ENCODE data around the gene TBCD.

The TBCD gene

GRCh38 chr17:82793974-82794630 is 42.2 kb downstream of the TBCD start:
- FAIRE-seq, result no peak

DNA sequence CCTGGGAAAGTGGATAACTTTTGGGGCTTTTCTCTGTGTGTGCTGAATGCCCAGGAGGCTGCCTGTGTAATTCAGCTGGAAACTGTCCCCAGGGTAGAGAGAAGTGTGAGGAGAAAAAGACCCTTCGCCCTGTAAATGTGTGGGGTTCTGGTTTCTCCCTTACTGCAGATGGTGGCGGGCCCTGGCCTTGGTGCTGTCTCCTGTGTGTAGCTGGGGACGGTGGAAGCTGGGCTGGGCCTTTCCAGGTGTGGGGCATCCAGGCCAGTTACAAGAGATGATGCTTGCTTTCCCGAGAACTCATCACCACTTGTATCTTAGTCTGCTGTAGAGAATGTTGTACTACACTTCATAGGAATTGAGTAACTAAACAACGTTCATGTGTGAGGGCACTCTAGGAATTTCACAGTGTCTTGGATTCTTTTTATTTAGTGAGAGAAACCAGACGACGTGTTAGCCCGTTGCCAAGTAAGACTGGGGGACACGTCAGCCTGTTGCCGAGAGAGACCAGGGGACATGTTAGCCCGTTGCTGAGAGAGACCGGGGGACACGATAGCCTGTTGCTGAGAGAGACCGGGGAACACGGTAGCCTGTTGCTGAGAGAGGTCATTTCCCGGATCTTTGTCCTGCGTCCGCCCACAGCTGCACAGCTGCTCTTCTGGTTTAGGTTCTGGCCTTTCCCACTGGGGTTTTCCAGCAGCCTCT is 43.1 kb downstream of the TBCD start:
- FAIRE-seq, result no peak

GRCh38 chr17:82795615-82796014 is 43.8 kb downstream of the TBCD start:
- FAIRE-seq, result no peak

- no peak for FAIRE-seq
Measured at GRCh38 chr17:82797061-82797460, 45.2 kb downstream of the TBCD start.

DNA sequence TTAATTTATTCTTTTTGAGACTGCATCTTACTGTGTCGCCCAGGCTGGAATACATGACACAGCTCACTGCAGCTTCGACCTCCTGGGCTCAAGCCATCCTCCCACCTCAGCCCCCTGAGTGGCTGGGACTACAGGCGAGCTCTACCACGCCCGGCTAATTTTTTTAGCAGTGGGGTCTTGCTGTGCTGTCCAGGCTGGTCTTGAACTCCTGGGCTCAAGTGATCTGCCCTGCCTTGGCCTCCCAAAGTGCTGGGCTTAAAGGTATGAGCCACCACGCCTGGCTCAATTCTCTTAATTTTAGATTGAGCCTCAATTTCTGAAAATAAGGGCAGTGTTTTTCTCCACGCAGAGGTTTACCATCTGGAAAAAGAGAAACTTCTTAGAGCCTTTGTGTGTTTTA is 46.9 kb downstream of the TBCD start:
- FAIRE-seq, result no peak

DNA sequence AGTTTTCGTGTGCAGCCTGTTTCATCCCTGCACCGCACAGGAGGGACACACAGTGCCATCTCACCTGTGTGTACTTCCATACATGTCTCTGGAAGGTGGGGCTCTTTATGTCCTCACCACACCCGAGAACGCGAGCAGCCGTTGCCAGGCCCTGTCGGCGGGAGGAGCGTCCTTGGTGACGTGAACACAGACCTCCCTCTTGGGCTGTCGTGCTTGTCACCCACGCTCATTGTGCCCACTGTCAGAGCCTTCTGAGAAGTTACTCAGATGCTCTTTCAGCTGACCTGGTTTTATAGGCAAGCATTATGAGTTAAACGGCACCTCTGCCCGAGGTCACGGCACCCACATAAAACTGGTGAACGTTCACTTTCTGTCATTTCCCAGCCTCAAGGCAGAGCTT is 47.7 kb downstream of the TBCD start:
- no peak for FAIRE-seq

DNA sequence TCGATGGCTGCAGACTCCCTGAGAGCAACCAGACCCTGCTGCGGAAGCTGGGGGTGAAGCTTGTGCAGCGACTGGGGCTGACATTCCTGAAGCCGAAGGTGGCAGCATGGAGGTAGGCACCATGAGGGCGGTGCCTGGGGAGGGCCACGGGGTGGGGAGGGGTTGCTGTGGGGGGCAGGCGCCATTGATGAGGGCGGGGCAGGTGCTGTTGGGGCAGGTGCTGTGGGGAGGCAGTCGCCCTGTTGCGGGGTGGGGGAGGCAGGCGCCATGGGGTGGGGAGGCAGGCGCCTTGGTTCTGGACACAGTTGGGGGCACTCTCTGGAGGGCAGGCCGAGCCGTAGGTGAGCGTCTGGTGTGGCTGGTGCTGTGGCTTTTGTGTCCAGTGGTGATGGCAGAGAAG is 49.0 kb downstream of the TBCD start:
- no peak for FAIRE-seq

DNA sequence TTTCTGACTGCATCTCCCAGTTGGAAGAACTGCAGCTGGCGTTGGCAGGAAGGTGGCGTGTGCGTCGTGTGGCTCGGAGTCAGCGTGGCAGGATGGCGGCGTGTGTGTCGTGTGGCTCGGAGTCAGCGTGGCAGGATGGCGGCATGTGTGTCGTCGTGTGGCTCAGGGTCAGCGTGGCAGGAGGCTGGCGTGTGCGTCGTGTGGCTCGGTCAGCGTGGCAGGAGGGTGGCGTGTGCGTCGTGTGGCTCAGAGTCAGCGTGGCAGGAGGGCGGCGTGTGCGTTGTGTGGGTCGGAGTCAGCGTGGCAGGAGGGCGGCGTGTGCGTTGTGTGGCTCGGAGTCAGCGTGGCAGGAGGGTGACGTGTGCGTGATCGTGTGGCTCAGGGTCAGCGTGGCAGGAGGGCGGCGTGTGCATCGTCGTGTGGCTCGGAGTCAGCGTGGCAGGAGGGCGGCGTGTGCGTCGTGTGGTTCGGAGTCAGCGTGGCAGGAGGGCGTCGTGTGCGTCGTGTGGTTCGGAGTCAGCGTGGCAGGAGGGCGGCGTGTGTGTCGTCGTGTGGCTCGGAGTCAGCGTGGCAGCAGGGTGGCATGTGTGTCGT is 49.6 kb downstream of the TBCD start:
- no peak for FAIRE-seq

- FAIRE-seq, result no peak
Measured at GRCh38 chr17:82802075-82802780, 50.4 kb downstream of the TBCD start.

GRCh38 chr17:82803185-82803584 is 51.3 kb downstream of the TBCD start:
- FAIRE-seq, result no peak

DNA sequence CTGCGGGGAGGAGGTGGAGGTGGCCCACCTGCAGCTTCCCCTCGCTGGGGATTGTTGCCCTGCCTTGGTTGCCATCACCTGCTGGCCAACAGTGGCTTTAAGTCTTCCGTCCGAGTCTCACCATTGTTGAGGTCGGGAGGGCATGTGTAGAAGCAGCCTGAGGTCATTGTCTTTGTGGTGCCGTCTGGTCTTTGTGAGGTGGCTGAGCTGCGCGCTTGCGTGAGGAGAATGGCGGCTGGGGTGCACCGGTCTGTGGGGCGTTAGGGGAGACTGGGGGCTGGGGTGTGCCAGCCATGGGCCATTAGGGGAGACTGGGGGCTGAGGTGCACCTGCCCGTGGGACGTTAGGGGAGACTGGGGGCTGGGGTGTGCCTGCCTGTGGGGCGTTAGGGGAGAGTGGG is 51.7 kb downstream of the TBCD start:
- no peak for FAIRE-seq

DNA sequence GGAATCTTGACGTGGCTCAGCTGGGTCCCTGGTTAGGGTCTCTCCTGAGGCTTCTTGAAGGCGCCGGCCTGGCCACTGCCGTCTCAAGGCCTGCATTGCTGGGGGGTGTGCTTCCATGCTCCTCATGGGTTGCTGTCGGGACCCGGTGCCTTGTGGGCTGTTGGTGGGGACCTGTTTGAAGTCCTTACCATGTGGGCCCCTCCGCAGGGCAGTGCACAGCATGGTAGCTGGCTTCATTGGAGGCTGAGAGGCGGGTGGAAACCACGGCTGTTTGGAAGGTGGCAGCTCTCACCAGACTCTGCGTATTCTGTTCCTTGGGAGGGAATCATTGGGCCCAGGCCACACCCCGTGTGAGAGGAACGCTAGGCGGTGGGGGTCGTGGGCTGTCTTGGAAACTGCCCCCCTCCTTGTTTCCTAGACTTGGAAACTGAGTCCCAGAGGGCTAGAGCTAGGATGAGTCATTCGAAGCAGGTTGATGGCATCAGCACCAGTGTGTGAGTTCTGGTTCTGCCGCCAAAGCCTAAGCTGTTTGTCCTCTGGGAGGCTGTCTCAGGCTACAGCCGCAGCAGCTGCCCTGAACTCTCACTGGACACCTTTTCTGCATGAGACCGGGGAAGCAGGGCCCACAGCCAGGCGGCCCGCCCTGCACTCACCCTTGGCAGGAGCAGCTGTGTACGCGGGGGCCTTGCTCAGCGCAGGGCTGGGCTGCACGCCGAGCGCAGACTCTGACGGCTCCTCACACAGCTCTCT is 52.8 kb downstream of the TBCD start:
- FAIRE-seq, result no peak

- no peak for FAIRE-seq
Measured at GRCh38 chr17:82805254-82805653, 53.4 kb downstream of the TBCD start.

DNA sequence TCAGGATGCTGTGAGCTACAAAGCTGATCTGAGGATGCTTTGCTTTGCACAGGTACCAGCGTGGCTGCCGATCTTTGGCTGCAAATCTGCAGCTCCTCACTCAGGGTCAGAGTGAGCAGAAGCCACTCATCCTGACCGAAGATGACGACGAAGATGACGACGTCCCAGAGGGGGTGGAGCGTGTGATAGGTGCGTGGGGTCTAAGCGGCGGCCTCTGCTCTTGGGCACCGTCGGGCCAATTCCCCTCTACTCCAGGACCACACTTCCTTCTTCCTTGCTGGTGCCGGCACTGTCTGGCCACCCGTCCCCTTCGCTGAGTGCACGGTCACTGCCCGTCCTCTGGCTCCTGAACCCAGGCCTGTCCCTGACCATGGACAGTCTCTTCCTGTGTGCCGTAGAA is 54.0 kb downstream of the TBCD start:
- no peak for FAIRE-seq

- no peak for FAIRE-seq
Measured at GRCh38 chr17:82806645-82807044, 54.8 kb downstream of the TBCD start.

- no peak for FAIRE-seq
Measured at GRCh38 chr17:82807101-82807500, 55.2 kb downstream of the TBCD start.

- FAIRE-seq, result no peak
Measured at GRCh38 chr17:82807562-82807961, 55.7 kb downstream of the TBCD start.

DNA sequence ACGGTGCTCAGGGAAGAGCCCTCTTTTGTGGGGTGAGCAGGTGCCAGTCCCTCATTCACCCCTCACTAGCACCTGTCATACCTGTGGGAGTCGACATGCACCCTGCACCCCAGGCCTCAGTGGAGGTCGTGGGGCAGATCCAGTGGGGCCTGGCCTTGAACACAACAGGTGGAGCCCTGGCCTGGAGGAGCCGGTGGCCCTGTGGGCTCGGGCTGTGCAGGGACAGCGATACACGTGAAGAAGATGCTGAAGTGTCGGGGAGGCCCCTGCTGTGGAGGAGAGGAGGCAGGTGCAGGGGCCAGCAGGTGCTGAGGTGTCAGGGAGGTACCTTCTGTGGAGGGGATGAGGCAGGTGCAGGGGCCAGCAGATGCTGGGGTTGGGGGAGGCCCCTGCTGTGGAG is 56.1 kb downstream of the TBCD start:
- no peak for FAIRE-seq

- no peak for FAIRE-seq
Measured at GRCh38 chr17:82808921-82809905, 57.3 kb downstream of the TBCD start.

GRCh38 chr17:82810644-82811430 is 59.0 kb downstream of the TBCD start:
- FAIRE-seq, result no peak

DNA sequence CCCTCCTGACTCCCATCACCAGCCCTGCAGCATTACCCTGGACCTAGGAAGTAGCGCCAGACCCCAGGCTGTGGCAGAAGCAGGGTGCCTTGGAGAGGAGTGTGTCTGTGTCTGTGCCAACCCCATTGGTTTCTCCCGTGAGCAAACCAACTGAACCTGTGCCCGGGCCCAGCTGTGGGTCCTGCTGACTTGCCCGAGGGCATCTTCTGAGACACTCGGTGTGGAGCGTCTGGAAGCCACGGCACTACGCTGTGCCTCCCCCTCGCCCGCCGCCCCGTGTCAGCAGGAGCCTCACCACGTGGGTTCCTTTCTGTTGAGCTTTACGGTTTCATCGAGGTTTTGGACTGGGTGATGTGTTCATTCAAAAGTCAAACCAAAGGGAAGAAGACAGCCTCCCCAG is 60.2 kb downstream of the TBCD start:
- FAIRE-seq, result no peak
